ENCODE measurements around the gene XBP1. TPM values are rescaled to one million over a fixed set of nuclear protein-coding genes. Genes with fewer than 3 reads are reported as not detected.

The XBP1 gene
- total and polyA plus RNA-seq, 10 of the 15 experiments (the other 5 are each of a cell fraction or from before 2014, with no cell fraction given): 44.5 to 313 (median 149) TPM

- no peak for TF ChIP-seq RELA (IDR thresholded peaks at IDR 0.05; ENCODE audit: borderline replicate concordance, partially characterized antibody)
- TF ChIP-seq FOS (IDR thresholded peaks at IDR 0.05; ENCODE audit: borderline replicate concordance, extremely low read depth, insufficient read length): no peak
- TF ChIP-seq RUNX3 (IDR thresholded peaks at IDR 0.05; ENCODE audit: low read length): peak; percentile 98
- TF ChIP-seq ZZZ3 (IDR thresholded peaks at IDR 0.05; ENCODE audit: control insufficient read depth, insufficient read length, low read depth): no peak
- no peak for TF ChIP-seq NR2C1 (IDR thresholded peaks at IDR 0.05)
- TF ChIP-seq WRNIP1 (IDR thresholded peaks at IDR 0.05; ENCODE audit: borderline replicate concordance, low read depth, low read length): no peak
- TF ChIP-seq, protein P1, sequence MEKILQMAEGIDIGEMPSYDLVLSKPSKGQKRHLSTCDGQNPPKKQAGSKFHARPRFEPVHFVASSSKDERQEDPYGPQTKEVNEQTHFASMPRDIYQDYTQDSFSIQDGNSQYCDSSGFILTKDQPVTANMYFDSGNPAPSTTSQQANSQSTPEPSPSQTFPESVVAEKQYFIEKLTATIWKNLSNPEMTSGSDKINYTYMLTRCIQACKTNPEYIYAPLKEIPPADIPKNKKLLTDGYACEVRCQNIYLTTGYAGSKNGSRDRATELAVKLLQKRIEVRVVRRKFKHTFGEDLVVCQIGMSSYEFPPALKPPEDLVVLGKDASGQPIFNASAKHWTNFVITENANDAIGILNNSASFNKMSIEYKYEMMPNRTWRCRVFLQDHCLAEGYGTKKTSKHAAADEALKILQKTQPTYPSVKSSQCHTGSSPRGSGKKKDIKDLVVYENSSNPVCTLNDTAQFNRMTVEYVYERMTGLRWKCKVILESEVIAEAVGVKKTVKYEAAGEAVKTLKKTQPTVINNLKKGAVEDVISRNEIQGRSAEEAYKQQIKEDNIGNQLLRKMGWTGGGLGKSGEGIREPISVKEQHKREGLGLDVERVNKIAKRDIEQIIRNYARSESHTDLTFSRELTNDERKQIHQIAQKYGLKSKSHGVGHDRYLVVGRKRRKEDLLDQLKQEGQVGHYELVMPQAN (conservative IDR thresholded peaks at IDR 0.05): no peak
- peak; percentile 97 for TF ChIP-seq CBFB (IDR thresholded peaks at IDR 0.05; ENCODE audit: low read depth)
- TF ChIP-seq EED (IDR thresholded peaks at IDR 0.05; ENCODE audit: low read depth): no peak
- no peak for TF ChIP-seq SMAD1 (IDR thresholded peaks at IDR 0.05; ENCODE audit: low read depth, partially characterized antibody)
- TF ChIP-seq BCL11A (IDR thresholded peaks at IDR 0.05; ENCODE audit: low read depth, low read length): no peak
- TF ChIP-seq NFYB (IDR thresholded peaks at IDR 0.05; ENCODE audit: insufficient read depth, low read depth, low read length): no peak
- TF ChIP-seq DPF2 (IDR thresholded peaks at IDR 0.05): no peak
- no peak for TF ChIP-seq TARDBP (IDR thresholded peaks at IDR 0.05; ENCODE audit: borderline replicate concordance)
- no peak for TF ChIP-seq E4F1 (IDR thresholded peaks at IDR 0.05; ENCODE audit: borderline replicate concordance, partially characterized antibody)
- no peak for TF ChIP-seq TCF12 (IDR thresholded peaks at IDR 0.05; ENCODE audit: low read depth, low read length)
- no peak for TF ChIP-seq SKIL (IDR thresholded peaks at IDR 0.05; ENCODE audit: low read depth, poor library complexity, severe bottlenecking)
- no peak; the same call in 1 of the 2 replicates for TF ChIP-seq ZNF207 (IDR thresholded peaks at IDR 0.05; ENCODE audit: borderline replicate concordance)
- no peak for TF ChIP-seq ZBED1 (IDR thresholded peaks at IDR 0.05; ENCODE audit: borderline replicate concordance)
- TF ChIP-seq ZBTB4 (CRISPR knock-in tag; IDR thresholded peaks at IDR 0.05): no peak
- TF ChIP-seq HDGF (IDR thresholded peaks at IDR 0.05): no peak
- no peak for TF ChIP-seq SREBF2 (IDR thresholded peaks at IDR 0.05; ENCODE audit: low read length)
Observed at GRCh38 chr22:28829358-28830181, 29.2 kb upstream of the XBP1 start (continued).

Measured in GM12878 (cell line).